ENCODE data around the gene RASGRF2.

RASGRF2 gene

DNA sequence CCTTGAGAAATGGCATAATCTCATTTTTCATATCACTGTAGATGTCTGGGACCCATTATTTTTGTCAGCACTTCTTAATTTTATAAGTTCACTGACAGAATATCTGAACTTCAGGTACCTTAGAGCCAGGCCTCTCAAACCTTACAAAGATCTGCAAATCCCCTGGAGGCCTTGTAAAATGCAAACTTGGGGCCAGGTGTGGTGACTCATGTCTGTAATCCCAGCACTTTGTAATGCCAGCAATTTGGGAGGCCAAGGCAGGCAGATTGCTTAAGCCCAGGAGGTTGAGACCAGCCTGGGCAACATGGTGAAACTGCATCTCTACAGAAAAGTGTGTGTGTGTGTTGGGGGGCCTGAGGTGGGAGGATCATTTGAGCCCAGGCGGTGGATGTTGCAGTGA lies 30.8 kb downstream of the RASGRF2 start:
- no peak for DNase-seq (ENCODE audit: low read depth)
- H3K4me3 ChIP-seq (ENCODE audit: low read length): no peak overlapping the region
- TF ChIP-seq, protein P1, sequence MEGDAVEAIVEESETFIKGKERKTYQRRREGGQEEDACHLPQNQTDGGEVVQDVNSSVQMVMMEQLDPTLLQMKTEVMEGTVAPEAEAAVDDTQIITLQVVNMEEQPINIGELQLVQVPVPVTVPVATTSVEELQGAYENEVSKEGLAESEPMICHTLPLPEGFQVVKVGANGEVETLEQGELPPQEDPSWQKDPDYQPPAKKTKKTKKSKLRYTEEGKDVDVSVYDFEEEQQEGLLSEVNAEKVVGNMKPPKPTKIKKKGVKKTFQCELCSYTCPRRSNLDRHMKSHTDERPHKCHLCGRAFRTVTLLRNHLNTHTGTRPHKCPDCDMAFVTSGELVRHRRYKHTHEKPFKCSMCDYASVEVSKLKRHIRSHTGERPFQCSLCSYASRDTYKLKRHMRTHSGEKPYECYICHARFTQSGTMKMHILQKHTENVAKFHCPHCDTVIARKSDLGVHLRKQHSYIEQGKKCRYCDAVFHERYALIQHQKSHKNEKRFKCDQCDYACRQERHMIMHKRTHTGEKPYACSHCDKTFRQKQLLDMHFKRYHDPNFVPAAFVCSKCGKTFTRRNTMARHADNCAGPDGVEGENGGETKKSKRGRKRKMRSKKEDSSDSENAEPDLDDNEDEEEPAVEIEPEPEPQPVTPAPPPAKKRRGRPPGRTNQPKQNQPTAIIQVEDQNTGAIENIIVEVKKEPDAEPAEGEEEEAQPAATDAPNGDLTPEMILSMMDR (conservative IDR thresholded peaks at IDR 0.05; ENCODE audit: low read length): no peak

DNA sequence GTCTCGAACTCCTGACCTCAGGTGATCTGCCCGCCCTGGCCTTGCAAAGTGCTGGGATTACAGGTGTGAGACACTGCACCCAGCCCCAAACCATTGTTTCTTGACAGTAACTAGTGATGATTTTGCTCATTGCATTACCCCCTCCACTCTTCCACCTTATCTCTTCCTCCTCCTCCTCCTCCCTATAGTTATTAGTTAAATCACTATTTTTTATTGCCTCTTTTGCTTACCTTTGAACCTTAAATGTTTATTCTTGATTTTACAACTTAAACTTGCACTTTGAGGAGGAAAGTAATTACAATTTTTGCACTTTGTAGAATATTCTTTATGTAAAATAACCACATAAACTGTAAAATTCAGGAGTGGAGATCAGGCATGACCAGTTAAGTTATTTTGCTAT lies 35.7 kb downstream of the RASGRF2 start:
- H3K4me3 ChIP-seq (ENCODE audit: low read length): no peak overlapping the region
- TF ChIP-seq, protein P1 (conservative IDR thresholded peaks at IDR 0.05; ENCODE audit: low read length): no peak
- DNase-seq (ENCODE audit: low read depth): no peak

DNA sequence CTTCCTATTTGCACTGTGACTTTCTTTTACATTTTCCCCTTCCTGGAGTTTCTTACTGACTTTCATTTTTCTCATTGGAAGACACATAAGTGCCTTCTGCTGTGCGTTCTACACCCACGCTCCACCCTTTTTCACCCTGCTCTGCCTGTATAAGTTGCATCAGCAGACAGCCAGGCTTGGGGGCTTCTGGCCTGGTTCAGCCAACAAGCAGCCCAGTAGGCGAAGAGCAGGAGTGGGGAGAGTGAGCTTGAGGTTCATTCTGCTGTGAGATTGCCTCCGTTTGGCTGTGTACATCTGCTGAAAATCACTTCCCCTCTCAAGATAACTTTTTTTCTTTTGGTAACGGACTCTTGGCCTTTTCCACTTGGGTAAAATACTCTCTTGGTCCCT lies 38.4 kb downstream of the RASGRF2 start:
- no peak overlapping the region for H3K4me3 ChIP-seq (ENCODE audit: low read length)
- no peak for DNase-seq (ENCODE audit: low read depth)
- TF ChIP-seq, protein P1 (conservative IDR thresholded peaks at IDR 0.05; ENCODE audit: low read length): no peak

DNA sequence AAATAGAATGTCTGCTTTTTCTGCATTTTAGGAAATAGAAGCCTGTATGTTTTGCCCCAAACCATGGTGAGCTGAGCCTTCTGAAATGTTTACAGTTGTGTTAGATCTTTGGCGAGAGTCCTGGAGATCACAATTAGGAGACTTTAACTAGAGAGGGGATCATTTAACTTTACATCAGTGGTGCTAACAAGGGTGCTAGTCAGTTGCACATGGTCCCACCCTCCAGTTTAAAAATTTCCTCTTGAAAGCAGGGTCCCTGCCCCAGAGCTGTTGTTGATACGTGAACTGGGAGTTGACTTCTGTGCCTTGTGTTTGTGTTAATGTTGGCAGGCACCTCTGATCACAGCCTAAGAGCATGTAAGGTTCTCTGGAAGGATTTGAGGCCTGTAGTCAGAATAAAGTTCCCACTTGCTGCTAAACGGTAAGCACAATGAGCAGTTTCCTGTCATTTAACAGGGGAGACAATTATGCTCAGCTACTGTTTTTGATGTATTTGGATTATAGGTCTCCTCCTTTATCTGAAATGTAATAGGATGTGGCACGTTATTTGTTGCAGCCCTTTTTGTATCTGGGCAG lies 43.7 kb downstream of the RASGRF2 start:
- TF ChIP-seq, protein P1 (conservative IDR thresholded peaks at IDR 0.05; ENCODE audit: low read length): no peak
- no peak for DNase-seq (ENCODE audit: low read depth)
- no peak overlapping the region for H3K4me3 ChIP-seq (ENCODE audit: low read length)

DNA sequence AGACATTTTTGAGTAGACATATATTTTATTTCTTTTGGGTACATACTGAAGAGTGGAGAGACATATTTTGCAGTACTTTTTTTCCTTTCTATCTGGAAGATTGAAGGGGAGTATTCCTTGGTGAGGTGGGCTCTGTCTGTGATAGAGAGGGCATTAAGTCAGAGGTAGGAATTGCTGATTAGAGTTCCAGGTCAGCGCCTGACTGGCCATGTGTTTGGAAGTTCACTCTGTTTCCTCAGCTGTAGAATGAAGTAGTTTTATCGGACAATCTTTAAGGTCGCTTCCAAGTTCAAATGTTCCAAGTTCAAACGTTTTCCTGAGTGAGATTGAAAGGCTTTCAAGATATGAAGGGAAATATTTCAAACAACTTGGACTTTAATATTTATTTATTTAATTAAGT lies 45.5 kb downstream of the RASGRF2 start:
- no peak overlapping the region for H3K4me3 ChIP-seq (ENCODE audit: low read length)
- TF ChIP-seq, protein P1 (conservative IDR thresholded peaks at IDR 0.05; ENCODE audit: low read length): no peak
- DNase-seq (ENCODE audit: low read depth): no peak

DNA sequence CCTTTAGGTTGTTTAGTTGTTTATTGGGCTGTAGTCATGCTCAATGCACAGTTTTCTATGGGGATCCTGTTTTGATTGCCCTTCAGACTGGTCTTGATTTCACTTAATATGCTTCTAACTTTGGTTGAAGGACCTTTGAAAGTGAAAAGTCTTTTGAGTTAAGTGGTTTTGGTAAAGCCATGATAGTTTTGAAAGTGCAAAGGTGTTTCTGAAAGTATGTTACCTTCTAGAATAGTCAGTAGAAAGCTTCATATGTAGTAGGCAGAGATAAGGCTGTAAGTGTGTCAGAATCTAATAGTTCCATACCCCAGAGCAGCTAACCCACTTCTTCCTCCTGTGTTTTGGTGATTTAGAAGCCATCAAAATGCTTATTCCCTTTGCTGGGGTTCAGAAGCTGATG lies 46.1 kb downstream of the RASGRF2 start:
- DNase-seq (ENCODE audit: low read depth): no peak
- TF ChIP-seq, protein P1 (conservative IDR thresholded peaks at IDR 0.05; ENCODE audit: low read length): no peak
- H3K4me3 ChIP-seq (ENCODE audit: low read length): no peak overlapping the region

DNA sequence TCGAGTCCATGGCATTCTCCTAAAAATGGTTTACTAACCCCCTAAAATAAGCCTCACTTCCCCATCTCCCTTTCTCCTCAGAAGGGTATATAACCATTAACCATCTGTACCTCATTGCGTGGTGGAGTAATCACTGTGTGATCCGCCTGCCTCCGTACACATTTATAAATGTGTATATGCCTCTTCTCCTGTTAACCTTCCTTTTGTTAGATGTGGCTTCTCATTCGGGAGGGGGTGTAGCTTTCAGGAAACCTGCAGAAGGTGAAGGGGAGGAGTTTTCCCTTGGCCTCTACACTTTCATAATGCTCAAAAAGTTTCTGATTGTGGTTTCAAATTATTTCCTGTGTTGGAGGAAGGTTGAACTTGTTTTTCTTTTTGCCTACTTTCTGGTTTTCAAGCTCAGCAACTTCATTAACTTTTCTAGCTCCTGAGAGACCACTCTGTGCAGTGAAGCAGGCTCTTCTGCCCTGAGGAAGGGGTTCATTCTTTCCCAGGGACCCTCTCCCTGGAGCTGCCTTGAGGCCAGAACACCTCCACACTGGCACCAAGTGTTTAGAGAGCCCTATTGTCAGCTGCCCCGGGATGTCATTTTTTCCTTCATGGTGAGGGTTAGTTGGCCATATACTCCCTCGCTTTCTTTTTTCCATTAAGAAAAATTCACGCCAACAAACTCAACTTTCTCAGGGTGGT lies 46.9 kb downstream of the RASGRF2 start:
- no peak for DNase-seq (ENCODE audit: low read depth)
- TF ChIP-seq, protein P1 (conservative IDR thresholded peaks at IDR 0.05; ENCODE audit: low read length): no peak
- no peak overlapping the region for H3K4me3 ChIP-seq (ENCODE audit: low read length)
